Neural cell (in vitro differentiated cells): ENCODE results near the gene SERPINB5.

Source experiments
- CTCF ChIP-seq: fragments of 450-650 bp; IDR thresholded peaks from 2 replicates; pipeline ENCODE4 v1.5.1; 2014; ENCODE audit warnings: antibody characterized with exemption, mild to moderate bottlenecking, moderate library complexity; ENCODE audit not compliant: poor library complexity, severe bottlenecking
- EZH2 ChIP-seq: fragments of 200-600, 300-800 bp; shearing (Covaris generic), sonication (generic); IDR thresholded peaks from 2 replicates; pipeline ENCODE4 v1.6.1; 2014; ENCODE audit warnings: antibody characterized with exemption, low read length, borderline replicate concordance, mild to moderate bottlenecking; ENCODE audit not compliant: insufficient read depth, poor library complexity, severe bottlenecking
- MXI1 ChIP-seq: fragments of 450-650 bp; conservative IDR thresholded peaks from 2 replicates; pipeline ENCODE4 v1.6.1; 2014; ENCODE audit warnings: antibody characterized with exemption, mild to moderate bottlenecking; ENCODE audit not compliant: poor library complexity, severe bottlenecking
- POLR2AphosphoS5 ChIP-seq: IDR thresholded peaks from 2 replicates; pipeline ENCODE4 v1.6.1; 2012
- REST ChIP-seq: IDR thresholded peaks from 2 replicates; pipeline ENCODE4 v1.6.1; 2012; ENCODE audit warnings: borderline replicate concordance
- SMC3 ChIP-seq: fragments of 450-650 bp; conservative IDR thresholded peaks from 2 replicates; pipeline ENCODE4 v1.6.1; 2014; ENCODE audit warnings: antibody characterized with exemption, mild to moderate bottlenecking, moderate library complexity; ENCODE audit not compliant: poor library complexity
- TAF1 ChIP-seq: IDR thresholded peaks from 2 replicates; pipeline ENCODE4 v1.6.1; 2012; ENCODE audit warnings: low read depth

GRCh38 chr18:63476668-63477067 is at the start of gene SERPINB5:
- no peak for TF ChIP-seq MXI1
- no peak for TF ChIP-seq CTCF
- TF ChIP-seq EZH2 = no peak
- no peak for TF ChIP-seq REST
- TF ChIP-seq SMC3 = no peak
- no peak for TF ChIP-seq POLR2AphosphoS5
- TF ChIP-seq TAF1 = no peak
